Activated T-helper 2 cell treated with anti-CD3 and anti-CD28 coated beads, Interferon-gamma antibody, Interleukin-2, Interleukin-4, amounts not matched to agents 10 μg/mL and 5 μg/mL and 100 μg/mL, durations not matched to agents 14 hours and 24 hours and 36 hours (primary cell): ENCODE measurements around the gene ZC3H10. TPM values are rescaled to one million over a fixed set of nuclear protein-coding genes. Genes with fewer than 3 reads are reported as not detected.

ENCODE experiments used
- DNase-seq: peaks from one replicate; pipeline ENCODE4 v3.0.0; 2021; ENCODE audit warnings: low spot score
- H3K27ac Mint-ChIP-seq: one replicate; pipeline ENCODE4 v1.8.0; 2021; ENCODE audit warnings: mixed read lengths
- H3K27me3 Mint-ChIP-seq: one replicate; pipeline ENCODE4 v1.8.0; 2021; ENCODE audit warnings: low read depth, mixed read lengths
- H3K36me3 Mint-ChIP-seq: one replicate; pipeline ENCODE4 v1.8.0; 2021; ENCODE audit warnings: low read depth, mixed read lengths
- H3K4me1 Mint-ChIP-seq: one replicate; pipeline ENCODE4 v1.8.0; 2021; ENCODE audit warnings: low read depth, mixed read lengths
- H3K4me3 Mint-ChIP-seq: one replicate; pipeline ENCODE4 v1.8.0; 2021; ENCODE audit warnings: low read depth, mild to moderate bottlenecking, moderate library complexity, mixed read lengths
- H3K9me3 Mint-ChIP-seq: one replicate; pipeline ENCODE4 v1.8.0; 2021; ENCODE audit warnings: mixed read lengths
- intact Hi-C: fragments of 100-400 bp; cut with micrococcal nuclease; formaldehyde crosslinking; loops from one replicate; pipeline ENCODE4 v1.15.1; 2023
- total RNA-seq: library from RNA; stranded (reverse); gene quantifications from 2 replicates; pipeline ENCODE4 v1.2.3, GENCODE V29; 2022

The ZC3H10 gene
- total RNA-seq, 1 donor from 2014 or later: 9.2 TPM

GRCh38 chr12:56161690-56162351, 43.8 kb downstream of the ZC3H10 start:
- H3K4me3 Mint-ChIP-seq: peak overlapping the region; percentile 97
- intact Hi-C loops: no loop called here
- peaks cover 35% of the 10 kb centered on the region for H3K4me1 Mint-ChIP-seq
- no peaks in the 10 kb centered on the region for H3K27me3 Mint-ChIP-seq
- peaks cover 81% of the 10 kb centered on the region for H3K36me3 Mint-ChIP-seq
- H3K27ac Mint-ChIP-seq: peak overlapping the region; percentile 63
- DNase-seq: no peak
- no peaks in the 10 kb centered on the region for H3K9me3 Mint-ChIP-seq

- peaks cover 33% of the 10 kb centered on the region for H3K4me1 Mint-ChIP-seq
- no peaks in the 10 kb centered on the region for H3K27me3 Mint-ChIP-seq
- DNase-seq: no peak
- H3K4me3 Mint-ChIP-seq: no peak overlapping the region
- peaks cover 81% of the 10 kb centered on the region for H3K36me3 Mint-ChIP-seq
- H3K27ac Mint-ChIP-seq: no peak overlapping the region
- H3K9me3 Mint-ChIP-seq: no peaks in the 10 kb centered on the region
- intact Hi-C loops: no loop called here
Measured at GRCh38 chr12:56162468-56163290, 44.6 kb downstream of the ZC3H10 start.

- peaks cover 33% of the 10 kb centered on the region for H3K4me1 Mint-ChIP-seq
- H3K4me3 Mint-ChIP-seq: no peak overlapping the region
- no peak for DNase-seq
- peak overlapping the region; percentile 30 for H3K27ac Mint-ChIP-seq
- intact Hi-C loops: no loop called here
- peaks cover 81% of the 10 kb centered on the region for H3K36me3 Mint-ChIP-seq
- no peaks in the 10 kb centered on the region for H3K27me3 Mint-ChIP-seq
- no peaks in the 10 kb centered on the region for H3K9me3 Mint-ChIP-seq
Measured at GRCh38 chr12:56163533-56164344, 45.7 kb downstream of the ZC3H10 start.

- no peak for DNase-seq
- H3K27me3 Mint-ChIP-seq: no peaks in the 10 kb centered on the region
- intact Hi-C loops: no loop called here
- no peak overlapping the region for H3K27ac Mint-ChIP-seq
- H3K4me3 Mint-ChIP-seq: no peak overlapping the region
- no peaks in the 10 kb centered on the region for H3K9me3 Mint-ChIP-seq
- peaks cover 79% of the 10 kb centered on the region for H3K36me3 Mint-ChIP-seq
- peaks cover 27% of the 10 kb centered on the region for H3K4me1 Mint-ChIP-seq
Measured at GRCh38 chr12:56164345-56164729, 46.3 kb downstream of the ZC3H10 start.

GRCh38 chr12:56165369-56165768, 47.3 kb downstream of the ZC3H10 start:
- no peaks in the 10 kb centered on the region for H3K27me3 Mint-ChIP-seq
- peaks cover 18% of the 10 kb centered on the region for H3K4me1 Mint-ChIP-seq
- intact Hi-C loops: no loop called here
- no peak for DNase-seq
- H3K9me3 Mint-ChIP-seq: no peaks in the 10 kb centered on the region
- peaks cover 79% of the 10 kb centered on the region for H3K36me3 Mint-ChIP-seq
- H3K27ac Mint-ChIP-seq: no peak overlapping the region
- H3K4me3 Mint-ChIP-seq: no peak overlapping the region

- Mint-ChIP-seq H3K4me1 (peaks cover 3% of the 10 kb centered on the region), H3K27me3 (no peaks in the 10 kb centered on the region), H3K36me3 (peaks cover 77% of the 10 kb centered on the region), H3K4me3 (no peak overlapping the region), H3K27ac (no peak overlapping the region), H3K9me3 (no peaks in the 10 kb centered on the region)
- DNase-seq: no peak
- intact Hi-C loops: no loop called here
Measured at GRCh38 chr12:56169229-56169759, 51.2 kb downstream of the ZC3H10 start.

GRCh38 chr12:56172839-56173238, 54.8 kb downstream of the ZC3H10 start:
- Mint-ChIP-seq H3K27me3 (no peaks in the 10 kb centered on the region), H3K36me3 (peaks cover 83% of the 10 kb centered on the region), H3K4me1 (no peaks in the 10 kb centered on the region), H3K27ac (no peak overlapping the region), H3K9me3 (no peaks in the 10 kb centered on the region), H3K4me3 (no peak overlapping the region)
- DNase-seq: no peak
- intact Hi-C loops: no loop called here

Other genes with a start within 250 kb of the ZC3H10 start
- 37.5 and 43.4 TPM in 2 replicates for gene PYM1, start 190.4 kb upstream of the ZC3H10 start, total RNA-seq
- 218 and 242 TPM in 2 replicates for gene DGKA, start 187.1 kb upstream of the ZC3H10 start, total RNA-seq
- gene PMEL, start 152.2 kb upstream of the ZC3H10 start, total RNA-seq: 0.32 and 0.37 TPM in 2 replicates
- gene CDK2, start 151.4 kb upstream of the ZC3H10 start, total RNA-seq: 116 and 121 TPM in 2 replicates
- 47.9 and 51.0 TPM in 2 replicates for gene RAB5B, start 144.2 kb upstream of the ZC3H10 start, total RNA-seq
- gene SUOX, start 121.0 kb upstream of the ZC3H10 start, total RNA-seq: 19.9 and 21.2 TPM in 2 replicates
- gene IKZF4, start 97.2 kb upstream of the ZC3H10 start, total RNA-seq: 34.8 and 35.5 TPM in 2 replicates
- gene RPS26, start 76.3 kb upstream of the ZC3H10 start, total RNA-seq: 43.9 and 45.2 TPM in 2 replicates
- 0.11 and 0.71 TPM in 2 replicates for gene ERBB3, start 38.1 kb upstream of the ZC3H10 start, total RNA-seq
- 356 and 364 TPM in 2 replicates for gene PA2G4, start 13.7 kb upstream of the ZC3H10 start, total RNA-seq
- 3,925 and 4,057 TPM in 2 replicates for gene RPL41, start 1.6 kb upstream of the ZC3H10 start, total RNA-seq
- gene ESYT1, start 10.0 kb downstream of the ZC3H10 start, total RNA-seq: 154 TPM in 2 replicates
- gene MYL6B, start 34.3 kb downstream of the ZC3H10 start, total RNA-seq: 89.7 and 94.3 TPM in 2 replicates
- 1,051 and 1,067 TPM in 2 replicates for gene MYL6, start 40.1 kb downstream of the ZC3H10 start, total RNA-seq
- gene SMARCC2, start 71.2 kb downstream of the ZC3H10 start, total RNA-seq: 131 and 136 TPM in 2 replicates
- 38.5 TPM in 2 replicates for gene RNF41, start 103.7 kb downstream of the ZC3H10 start, total RNA-seq
- 77.3 and 86.8 TPM in 2 replicates for gene NABP2, start 106.1 kb downstream of the ZC3H10 start, total RNA-seq
- gene SLC39A5, start 111.8 kb downstream of the ZC3H10 start, total RNA-seq: 0.39 and 1.4 TPM in 2 replicates
- 66.0 and 78.0 TPM in 2 replicates for gene ANKRD52, start 140.1 kb downstream of the ZC3H10 start, total RNA-seq
- 15.9 and 17.0 TPM in 2 replicates for gene COQ10A, start 148.7 kb downstream of the ZC3H10 start, total RNA-seq
- gene CS, start 182.1 kb downstream of the ZC3H10 start, total RNA-seq: 250 and 253 TPM in 2 replicates
- gene CNPY2, start 197.7 kb downstream of the ZC3H10 start, total RNA-seq: 160 and 165 TPM in 2 replicates
- gene PAN2, start 215.7 kb downstream of the ZC3H10 start, total RNA-seq: 28.7 and 28.9 TPM in 2 replicates
- 30.4 and 31.0 TPM in 2 replicates for gene IL23A, start 220.6 kb downstream of the ZC3H10 start, total RNA-seq
- 70.3 and 75.0 TPM in 2 replicates for gene STAT2, start 241.8 kb downstream of the ZC3H10 start, total RNA-seq
- not detected in 2 replicates for gene APOF, start 244.6 kb downstream of the ZC3H10 start, total RNA-seq